ENCODE results near the gene CCL4L2.
"Not testable (repeated sequence)": the region's sequence is repeated elsewhere in the genome, so short reads cannot be mapped to it uniquely, and the experiment has no call there.

DNA sequence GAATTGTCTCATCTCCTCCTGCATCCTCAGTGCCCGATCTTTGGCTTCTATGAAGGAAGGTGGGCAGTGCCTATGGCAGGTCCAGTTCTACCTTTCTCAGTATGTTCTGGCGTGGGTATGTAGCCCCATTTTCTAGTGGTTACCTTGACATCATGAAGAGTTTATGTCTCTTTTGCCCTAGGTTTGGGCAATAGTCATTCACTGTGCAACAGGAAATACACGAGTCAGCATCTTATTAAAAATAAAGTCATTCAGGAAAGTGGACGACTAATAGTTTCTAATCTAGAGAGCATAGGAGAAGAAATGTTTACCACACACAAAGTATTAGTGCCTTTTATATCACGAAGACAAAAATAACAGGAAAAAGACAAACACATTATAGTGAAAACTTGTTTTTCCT, 20.9 kb upstream of the CCL4L2 start:
- TF ChIP-seq, protein P1, sequence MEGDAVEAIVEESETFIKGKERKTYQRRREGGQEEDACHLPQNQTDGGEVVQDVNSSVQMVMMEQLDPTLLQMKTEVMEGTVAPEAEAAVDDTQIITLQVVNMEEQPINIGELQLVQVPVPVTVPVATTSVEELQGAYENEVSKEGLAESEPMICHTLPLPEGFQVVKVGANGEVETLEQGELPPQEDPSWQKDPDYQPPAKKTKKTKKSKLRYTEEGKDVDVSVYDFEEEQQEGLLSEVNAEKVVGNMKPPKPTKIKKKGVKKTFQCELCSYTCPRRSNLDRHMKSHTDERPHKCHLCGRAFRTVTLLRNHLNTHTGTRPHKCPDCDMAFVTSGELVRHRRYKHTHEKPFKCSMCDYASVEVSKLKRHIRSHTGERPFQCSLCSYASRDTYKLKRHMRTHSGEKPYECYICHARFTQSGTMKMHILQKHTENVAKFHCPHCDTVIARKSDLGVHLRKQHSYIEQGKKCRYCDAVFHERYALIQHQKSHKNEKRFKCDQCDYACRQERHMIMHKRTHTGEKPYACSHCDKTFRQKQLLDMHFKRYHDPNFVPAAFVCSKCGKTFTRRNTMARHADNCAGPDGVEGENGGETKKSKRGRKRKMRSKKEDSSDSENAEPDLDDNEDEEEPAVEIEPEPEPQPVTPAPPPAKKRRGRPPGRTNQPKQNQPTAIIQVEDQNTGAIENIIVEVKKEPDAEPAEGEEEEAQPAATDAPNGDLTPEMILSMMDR (conservative IDR thresholded peaks at IDR 0.05; ENCODE audit: low read length), result not testable (repeated sequence)
- TF ChIP-seq EZH2phosphoT487 (IDR thresholded peaks at IDR 0.05; ENCODE audit: borderline replicate concordance), result not testable (repeated sequence)
